ENCODE results near the gene SLC2A10.

- TF ChIP-seq, protein P1, sequence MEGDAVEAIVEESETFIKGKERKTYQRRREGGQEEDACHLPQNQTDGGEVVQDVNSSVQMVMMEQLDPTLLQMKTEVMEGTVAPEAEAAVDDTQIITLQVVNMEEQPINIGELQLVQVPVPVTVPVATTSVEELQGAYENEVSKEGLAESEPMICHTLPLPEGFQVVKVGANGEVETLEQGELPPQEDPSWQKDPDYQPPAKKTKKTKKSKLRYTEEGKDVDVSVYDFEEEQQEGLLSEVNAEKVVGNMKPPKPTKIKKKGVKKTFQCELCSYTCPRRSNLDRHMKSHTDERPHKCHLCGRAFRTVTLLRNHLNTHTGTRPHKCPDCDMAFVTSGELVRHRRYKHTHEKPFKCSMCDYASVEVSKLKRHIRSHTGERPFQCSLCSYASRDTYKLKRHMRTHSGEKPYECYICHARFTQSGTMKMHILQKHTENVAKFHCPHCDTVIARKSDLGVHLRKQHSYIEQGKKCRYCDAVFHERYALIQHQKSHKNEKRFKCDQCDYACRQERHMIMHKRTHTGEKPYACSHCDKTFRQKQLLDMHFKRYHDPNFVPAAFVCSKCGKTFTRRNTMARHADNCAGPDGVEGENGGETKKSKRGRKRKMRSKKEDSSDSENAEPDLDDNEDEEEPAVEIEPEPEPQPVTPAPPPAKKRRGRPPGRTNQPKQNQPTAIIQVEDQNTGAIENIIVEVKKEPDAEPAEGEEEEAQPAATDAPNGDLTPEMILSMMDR (conservative IDR thresholded peaks at IDR 0.05; ENCODE audit: low read depth in 2 of 2), result no peak
- TF ChIP-seq JUNB (IDR thresholded peaks at IDR 0.05; ENCODE audit: unreplicated experiment), result no peak
- TF ChIP-seq POLR2AphosphoS5 (IDR thresholded peaks at IDR 0.05; ENCODE audit: low read depth), result no peak
- TF ChIP-seq REST (IDR thresholded peaks at IDR 0.05; ENCODE audit: unreplicated experiment), result no peak
- no peak for TF ChIP-seq ZNF331 (CRISPR knock-in tag; IDR thresholded peaks at IDR 0.05; ENCODE audit: low read depth)
- TF ChIP-seq, protein P2, sequence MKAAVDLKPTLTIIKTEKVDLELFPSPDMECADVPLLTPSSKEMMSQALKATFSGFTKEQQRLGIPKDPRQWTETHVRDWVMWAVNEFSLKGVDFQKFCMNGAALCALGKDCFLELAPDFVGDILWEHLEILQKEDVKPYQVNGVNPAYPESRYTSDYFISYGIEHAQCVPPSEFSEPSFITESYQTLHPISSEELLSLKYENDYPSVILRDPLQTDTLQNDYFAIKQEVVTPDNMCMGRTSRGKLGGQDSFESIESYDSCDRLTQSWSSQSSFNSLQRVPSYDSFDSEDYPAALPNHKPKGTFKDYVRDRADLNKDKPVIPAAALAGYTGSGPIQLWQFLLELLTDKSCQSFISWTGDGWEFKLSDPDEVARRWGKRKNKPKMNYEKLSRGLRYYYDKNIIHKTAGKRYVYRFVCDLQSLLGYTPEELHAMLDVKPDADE (IDR thresholded peaks at IDR 0.05), result no peak
- no peak for TF ChIP-seq EZH2 (IDR thresholded peaks at IDR 0.05; ENCODE audit: low read depth, unreplicated experiment)
- TF ChIP-seq EZH2phosphoT487 (IDR thresholded peaks at IDR 0.05; ENCODE audit: unreplicated experiment), result no peak
- TF ChIP-seq ZNF114 (CRISPR knock-in tag; IDR thresholded peaks at IDR 0.05), result no peak
- TF ChIP-seq NANOG (IDR thresholded peaks at IDR 0.05; ENCODE audit: borderline replicate concordance), result no peak
- no peak for TF ChIP-seq STAT1 (IDR thresholded peaks at IDR 0.05; ENCODE audit: unreplicated experiment)
- TF ChIP-seq CREB1 (CRISPR knock-in tag; IDR thresholded peaks at IDR 0.05; ENCODE audit: low read depth), result no peak
- TF ChIP-seq ZNF462 (CRISPR knock-in tag; IDR thresholded peaks at IDR 0.05), result no peak
Measured at GRCh38 chr20:46735436-46735835, 26.0 kb downstream of the SLC2A10 start.

All from GM23338 (cell line).